Embryonic facial prominence (tissue), 1 donor: ENCODE data around the gene MTMR3.
"Not testable (repeated sequence)": the region's sequence is repeated elsewhere in the genome, so short reads cannot be mapped to it uniquely, and the experiment has no call there.

Experiments
- DNase-seq: peaks from one replicate; pipeline ENCODE4 v3.0.0-alpha.2; 2016; ENCODE audit errors: extremely low spot score

MTMR3 gene

GRCh38 chr22:29967461-29967860, 84.5 kb downstream of the MTMR3 start:
- DNase-seq = no peak

GRCh38 chr22:29971607-29972006, 88.6 kb downstream of the MTMR3 start:
- no peak for DNase-seq

DNA sequence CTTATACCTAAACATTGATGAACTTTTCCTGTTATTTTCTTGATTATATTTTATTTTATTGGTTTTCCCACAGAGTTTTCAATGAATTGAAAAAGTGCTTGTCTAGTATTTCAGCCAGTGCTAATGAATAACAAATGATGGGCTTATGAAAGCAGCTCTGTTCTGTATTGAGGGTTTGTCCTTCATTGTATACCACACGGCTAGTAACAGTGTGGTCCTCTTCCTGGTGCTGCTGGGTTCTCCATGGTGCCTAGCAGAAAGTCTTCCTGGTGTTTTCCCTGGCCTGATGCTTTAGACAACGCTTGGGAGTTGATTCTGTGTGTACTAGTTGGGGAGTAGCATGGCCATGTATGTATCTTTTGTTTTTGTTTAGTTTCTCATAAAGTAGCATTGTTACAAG, 89.1 kb downstream of the MTMR3 start:
- DNase-seq = no peak

DNA sequence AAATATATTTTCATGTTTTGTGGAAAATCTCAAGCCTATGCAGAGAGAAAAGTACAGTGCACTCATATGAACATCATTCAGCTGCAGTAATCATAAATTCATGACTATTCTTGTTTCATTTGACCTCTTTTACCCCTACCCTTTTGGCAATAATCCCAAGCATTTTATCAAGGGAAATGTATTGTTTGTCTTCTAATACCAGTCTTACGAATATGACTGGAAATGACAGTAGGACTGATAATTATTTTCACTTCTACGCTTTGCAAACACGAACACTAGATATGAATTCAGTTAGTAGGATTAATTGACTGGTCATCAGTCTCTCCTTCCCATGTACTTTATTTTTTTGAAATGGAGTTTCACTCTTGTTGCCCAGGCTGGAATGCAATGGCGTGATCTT, 90.3 kb downstream of the MTMR3 start:
- no peak for DNase-seq

DNA sequence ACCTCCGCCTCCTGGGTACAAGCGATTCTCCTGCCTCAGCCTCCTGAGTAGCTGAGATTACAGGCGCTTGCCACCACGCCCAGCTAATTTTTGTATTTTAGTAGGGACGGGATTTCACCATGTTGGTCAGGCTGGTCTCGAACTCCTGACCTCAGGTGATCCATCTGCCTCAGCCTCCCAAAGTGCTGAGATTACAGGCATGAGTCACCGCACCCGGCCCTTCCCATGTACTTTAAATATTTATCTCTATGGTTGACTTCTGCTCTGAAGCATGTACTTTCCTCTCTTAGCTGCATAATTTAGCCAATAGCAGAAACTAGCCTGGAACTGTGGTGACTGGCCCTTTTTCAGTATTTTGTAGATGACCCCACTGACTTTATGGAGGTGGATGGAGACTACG, 90.7 kb downstream of the MTMR3 start:
- not testable (repeated sequence) for DNase-seq

DNA sequence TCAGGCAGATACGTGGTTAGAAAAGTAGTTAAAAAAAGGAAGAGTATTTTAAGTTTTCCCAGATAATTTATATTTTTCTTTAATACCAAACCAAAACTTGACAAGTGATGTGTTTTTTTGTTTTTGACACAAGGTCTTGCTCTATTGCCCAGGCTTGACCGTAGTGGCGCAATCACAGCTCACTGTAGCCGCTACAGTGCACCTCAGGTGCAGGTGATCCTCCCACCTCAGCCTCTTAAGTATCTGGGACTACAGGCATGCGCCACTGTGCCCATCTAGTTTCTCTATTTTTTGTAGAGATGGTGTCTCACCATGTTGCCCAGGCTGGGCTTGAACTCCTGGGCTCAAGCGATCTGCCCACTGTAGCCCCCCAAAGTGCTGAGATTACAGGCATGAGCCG, 92.5 kb downstream of the MTMR3 start:
- DNase-seq = no peak

- DNase-seq = no peak
These were observed 94.1 kb downstream of the MTMR3 start for GRCh38 chr22:29977107-29977506.

GRCh38 chr22:29979777-29980321, 96.9 kb downstream of the MTMR3 start:
- no peak for DNase-seq

- DNase-seq = no peak
These were observed 100.4 kb downstream of the MTMR3 start for GRCh38 chr22:29983296-29983917.

DNA sequence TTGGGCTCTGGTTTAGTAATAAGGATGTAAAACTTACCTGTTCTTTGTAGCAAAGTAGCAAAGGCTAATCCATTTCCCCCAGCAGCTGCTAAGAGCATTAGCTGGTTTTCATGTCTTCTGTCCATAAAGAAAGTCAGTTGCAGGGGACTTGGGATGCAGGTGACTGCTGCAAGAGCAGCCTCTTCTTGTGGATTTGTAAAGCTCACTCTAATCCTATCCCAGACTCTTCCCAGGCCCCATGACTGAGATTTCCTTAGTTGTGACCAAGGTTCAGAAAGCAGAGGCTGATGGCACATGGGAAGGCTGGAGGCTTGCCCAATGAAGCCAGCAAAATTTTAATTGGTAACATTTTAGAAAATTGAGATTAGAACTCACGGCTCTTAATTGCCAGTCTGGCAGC, 102.9 kb downstream of the MTMR3 start:
- DNase-seq = no peak

- no peak for DNase-seq
These were observed 104.2 kb downstream of the MTMR3 start for GRCh38 chr22:29987137-29987536.

DNA sequence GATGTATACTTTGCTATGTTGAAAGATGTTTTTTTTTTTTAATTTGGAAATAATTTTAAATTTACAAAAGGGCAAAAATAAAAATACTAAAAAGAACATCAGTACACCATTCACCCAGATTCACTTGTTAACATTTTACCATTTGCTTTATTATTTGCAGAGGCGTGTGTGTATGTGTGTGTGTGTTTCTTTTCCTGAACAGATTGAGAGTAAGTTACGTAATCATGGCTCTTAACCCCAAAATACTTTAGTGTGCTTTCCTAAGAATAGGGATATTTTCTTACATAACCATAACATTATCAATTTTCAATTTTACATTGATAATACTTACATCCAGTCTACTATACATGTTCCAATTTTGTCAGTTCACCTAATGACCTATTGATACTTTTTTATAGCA, 105.7 kb downstream of the MTMR3 start:
- no peak for DNase-seq

DNA sequence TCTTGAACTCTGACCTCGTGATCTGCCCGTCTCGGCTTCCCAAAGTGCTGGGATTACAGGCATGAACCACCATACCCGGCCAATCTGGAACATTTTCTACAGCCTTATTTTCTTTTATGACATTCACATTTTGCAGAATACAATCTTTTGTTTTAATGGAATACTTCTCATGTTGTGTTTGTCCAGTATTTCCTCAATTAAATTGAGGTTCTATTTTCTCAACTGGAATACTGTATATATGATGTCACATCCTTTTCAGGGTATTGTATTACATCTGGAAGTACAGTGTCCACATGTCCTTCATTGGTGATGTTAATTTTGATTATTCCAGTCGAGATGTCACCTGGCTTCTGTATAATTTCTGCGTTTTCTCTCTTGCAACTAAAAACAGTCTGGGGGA, 106.5 kb downstream of the MTMR3 start:
- DNase-seq = no peak

DNA sequence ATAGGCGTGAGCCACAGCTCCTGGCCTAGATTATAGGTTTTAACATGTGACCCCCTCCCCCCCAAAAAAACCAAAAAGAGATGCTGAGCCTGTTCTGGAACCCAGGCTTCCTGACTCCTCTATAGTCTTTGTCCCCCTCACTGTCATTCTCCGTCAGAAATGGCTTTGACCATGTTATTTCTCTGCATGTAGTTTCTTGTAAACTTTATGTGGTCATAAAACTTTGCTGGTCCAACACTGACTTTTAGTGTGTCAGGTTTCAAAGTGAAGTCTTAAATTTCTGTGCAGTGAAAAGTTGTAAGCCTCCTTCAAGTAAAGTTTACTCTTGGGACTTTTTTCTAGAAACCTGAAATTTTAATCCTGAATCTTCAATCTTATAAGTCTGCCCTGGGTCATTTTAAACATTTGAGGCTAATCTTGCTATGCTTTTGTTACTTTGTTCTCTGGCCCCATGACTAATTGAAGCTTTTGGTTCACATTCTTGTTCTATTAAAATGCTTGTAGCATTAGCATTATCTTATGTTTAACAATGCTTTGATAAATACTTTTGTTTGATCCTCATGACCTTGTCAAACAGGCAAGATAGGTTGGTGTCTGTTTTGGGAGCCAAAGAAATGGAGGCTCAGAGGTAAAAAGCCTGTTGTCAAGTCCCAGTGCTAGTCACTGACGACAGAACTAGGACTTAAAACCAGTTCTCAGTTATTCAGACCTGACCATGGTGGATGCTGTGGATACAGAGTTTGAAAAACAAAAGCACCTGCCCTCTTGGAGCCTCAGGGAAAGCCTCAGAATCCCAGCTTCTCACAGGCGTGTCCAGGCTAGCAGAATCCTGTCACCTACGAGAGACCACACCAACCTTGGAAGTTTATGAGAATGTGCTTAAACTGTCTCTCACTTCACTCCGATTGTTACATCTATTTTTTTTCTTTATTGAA, 109.6 kb downstream of the MTMR3 start:
- no peak for DNase-seq

DNA sequence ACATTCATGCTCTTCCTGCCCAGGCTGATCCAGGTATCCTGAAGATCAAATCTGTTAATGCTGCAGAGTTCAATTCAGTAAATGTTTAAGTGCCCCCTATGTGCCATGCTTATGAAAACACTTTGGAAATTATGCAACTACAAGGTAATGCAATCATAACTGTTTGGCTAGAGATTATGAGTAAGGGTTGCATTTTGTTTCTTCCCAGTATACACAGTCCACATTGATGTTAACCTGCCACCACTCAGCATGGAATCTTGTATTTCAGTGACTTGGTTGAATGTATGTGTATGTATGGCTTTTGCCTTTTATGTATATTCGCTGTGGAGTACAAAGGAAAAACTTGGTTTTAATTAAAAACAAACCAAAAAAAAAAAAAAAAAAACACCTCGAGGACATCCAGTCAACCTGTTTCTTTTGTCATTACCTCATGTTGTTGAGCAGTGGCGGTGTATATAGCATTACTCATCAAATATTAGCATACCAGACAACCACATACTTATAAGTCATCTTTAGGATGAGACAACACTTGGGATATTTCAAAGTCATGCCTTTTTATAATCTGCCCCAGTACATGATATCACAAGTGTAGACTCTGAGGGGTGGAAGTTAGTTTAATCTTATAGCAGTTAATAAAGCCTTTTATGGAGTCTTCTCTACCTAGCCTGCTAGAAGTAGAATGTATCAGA, 111.2 kb downstream of the MTMR3 start:
- no peak for DNase-seq

- no peak for DNase-seq
These were observed 112.0 kb downstream of the MTMR3 start for GRCh38 chr22:29994943-29995342.

- DNase-seq = no peak
These were observed 114.1 kb downstream of the MTMR3 start for GRCh38 chr22:29997107-29997506.

- DNase-seq = no peak
These were observed 114.5 kb downstream of the MTMR3 start for GRCh38 chr22:29997516-29997915.

- no peak for DNase-seq
These were observed 115.8 kb downstream of the MTMR3 start for GRCh38 chr22:29998627-29999384.

- DNase-seq = no peak
These were observed 117.6 kb downstream of the MTMR3 start for GRCh38 chr22:30000566-30000965.

DNA sequence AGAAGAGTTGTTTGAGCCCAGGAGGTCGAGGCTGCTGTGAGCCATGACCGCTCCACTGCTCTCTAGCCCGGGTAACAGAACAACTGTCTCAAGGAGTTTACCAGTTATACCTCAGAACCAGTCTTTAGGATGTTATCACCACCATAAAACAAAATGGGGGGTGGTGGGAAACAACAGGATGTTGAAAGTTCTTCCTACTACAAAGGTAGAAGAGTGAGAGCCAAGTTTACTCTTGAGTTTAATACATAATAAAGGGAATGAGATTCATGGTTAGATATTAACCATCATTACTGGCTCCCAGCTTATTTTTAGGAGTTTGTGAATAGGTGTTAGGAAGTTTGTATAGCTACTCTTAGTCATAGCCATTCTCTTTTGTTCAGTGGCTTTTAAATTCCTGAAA, 118.5 kb downstream of the MTMR3 start:
- no peak for DNase-seq
